SK-N-SH treated with all-trans-retinoic acid at 6 μM for 48 hours (cell line): ENCODE results near the gene NPAS2.

Experiments
- ATAC-seq: fragments of 200-7000 bp; cut with Tn5 transposase; 3 replicates; pipeline ENCODE4 v1.9.1; 2020; ENCODE audit warnings: mild to moderate bottlenecking, moderate library complexity
- ARNTL ChIP-seq: fragments of 450-650 bp; formaldehyde crosslinking; IDR thresholded peaks from 2 replicates; pipeline ENCODE4 v1.5.0; 2020; ENCODE audit warnings: low read depth, mild to moderate bottlenecking, moderate library complexity, borderline replicate concordance
- CSDC2 ChIP-seq: fragments of 250-450 bp; sonication (Bioruptor Pico); IDR thresholded peaks from 2 replicates; pipeline ENCODE4 v1.5.0; 2020; ENCODE audit warnings: mild to moderate bottlenecking, moderate library complexity
- ESRRG ChIP-seq: fragments of 250-450 bp; sonication (Bioruptor Pico); IDR thresholded peaks from 2 replicates; pipeline ENCODE4 v1.6.1; 2021; ENCODE audit warnings: mild to moderate bottlenecking
- GLIS3 ChIP-seq: fragments of 250-450 bp; sonication (Bioruptor Pico); IDR thresholded peaks from 2 replicates; pipeline ENCODE4 v1.5.0; 2020; ENCODE audit warnings: mild to moderate bottlenecking, moderate library complexity
- OSR1 ChIP-seq: fragments of 250-450 bp; sonication (Bioruptor Pico); IDR thresholded peaks from 2 replicates; pipeline ENCODE4 v1.8.0; 2022; ENCODE audit warnings: moderate library complexity, mild to moderate bottlenecking, inconsistent platforms
- PPARA ChIP-seq: fragments of 250-450 bp; sonication (Bioruptor Pico); IDR thresholded peaks from 2 replicates; pipeline ENCODE4 v1.5.0; 2020; ENCODE audit warnings: mild to moderate bottlenecking, borderline replicate concordance
- RARB ChIP-seq: fragments of 250-450 bp; sonication (Bioruptor Pico); IDR thresholded peaks from 2 replicates; pipeline ENCODE4 v1.8.0; 2021; ENCODE audit warnings: mild to moderate bottlenecking, moderate library complexity
- SNAI2 ChIP-seq: fragments of 250-450 bp; sonication (Bioruptor Pico); IDR thresholded peaks from 2 replicates; pipeline ENCODE4 v1.5.0; 2020; ENCODE audit warnings: mild to moderate bottlenecking, moderate library complexity
- TCF4 ChIP-seq: fragments of 250-450 bp; sonication (Bioruptor Pico); IDR thresholded peaks from 2 replicates; pipeline ENCODE4 v1.8.0; 2021; ENCODE audit warnings: mild to moderate bottlenecking, moderate library complexity, borderline replicate concordance
- TOX ChIP-seq: fragments of 250-450 bp; sonication (Bioruptor Pico); IDR thresholded peaks from 2 replicates; pipeline ENCODE4 v1.8.0; 2021; ENCODE audit warnings: mild to moderate bottlenecking, moderate library complexity, borderline replicate concordance
- TSHZ2 ChIP-seq: fragments of 250-450 bp; sonication (Bioruptor Pico); IDR thresholded peaks from 2 replicates; pipeline ENCODE4 v1.5.0; 2020; ENCODE audit warnings: mild to moderate bottlenecking, moderate library complexity
- ZC3H10 ChIP-seq: fragments of 250-450 bp; sonication (Bioruptor Pico); IDR thresholded peaks from 2 replicates; pipeline ENCODE4 v1.5.1; 2021; ENCODE audit warnings: mild to moderate bottlenecking, moderate library complexity
- ZFP3 ChIP-seq: fragments of 250-450 bp; sonication (Bioruptor Pico); IDR thresholded peaks from 2 replicates; pipeline ENCODE4 v1.5.0; 2020; ENCODE audit warnings: mild to moderate bottlenecking, moderate library complexity
- ZFP30 ChIP-seq: fragments of 450-650 bp; formaldehyde crosslinking; IDR thresholded peaks from 2 replicates; pipeline ENCODE4 v1.5.0; 2022; ENCODE audit warnings: mild to moderate bottlenecking, moderate library complexity
- ZNF565 ChIP-seq: fragments of 450-650 bp; formaldehyde crosslinking; conservative IDR thresholded peaks from 2 replicates; pipeline ENCODE4 v1.5.0; 2020; ENCODE audit warnings: low read depth, mild to moderate bottlenecking, moderate library complexity
- ZNF70 ChIP-seq: fragments of 450-650 bp; formaldehyde crosslinking; IDR thresholded peaks from 2 replicates; pipeline ENCODE4 v1.5.0; 2020; ENCODE audit warnings: mild to moderate bottlenecking, moderate library complexity
- ZNF8 ChIP-seq: fragments of 450-650 bp; formaldehyde crosslinking; IDR thresholded peaks from 2 replicates; pipeline ENCODE4 v1.5.0; 2020; ENCODE audit warnings: mild to moderate bottlenecking, moderate library complexity
- TF ChIP-seq, protein P1 (sequence below): fragments of 250-450 bp; sonication (Bioruptor Pico); IDR thresholded peaks from 2 replicates; pipeline ENCODE4 v1.8.0; 2020; ENCODE audit warnings: mild to moderate bottlenecking, moderate library complexity, borderline replicate concordance
- TF ChIP-seq, protein P2 (sequence below): fragments of 250-450 bp; sonication (Bioruptor Pico); IDR thresholded peaks from 2 replicates; pipeline ENCODE4 v1.5.1; 2021; ENCODE audit warnings: mild to moderate bottlenecking, moderate library complexity
- TF ChIP-seq, protein P3 (sequence below): fragments of 250-450 bp; sonication (Bioruptor Pico); IDR thresholded peaks from 2 replicates; pipeline ENCODE4 v1.8.0; 2021; ENCODE audit warnings: low read depth, mild to moderate bottlenecking, moderate library complexity, borderline replicate concordance
- TF ChIP-seq, protein P4 (sequence below): fragments of 250-450 bp; sonication (Bioruptor Pico); IDR thresholded peaks from 2 replicates; pipeline ENCODE4 v1.5.1; 2020; ENCODE audit warnings: low read depth, mild to moderate bottlenecking, moderate library complexity

The NPAS2 gene

DNA sequence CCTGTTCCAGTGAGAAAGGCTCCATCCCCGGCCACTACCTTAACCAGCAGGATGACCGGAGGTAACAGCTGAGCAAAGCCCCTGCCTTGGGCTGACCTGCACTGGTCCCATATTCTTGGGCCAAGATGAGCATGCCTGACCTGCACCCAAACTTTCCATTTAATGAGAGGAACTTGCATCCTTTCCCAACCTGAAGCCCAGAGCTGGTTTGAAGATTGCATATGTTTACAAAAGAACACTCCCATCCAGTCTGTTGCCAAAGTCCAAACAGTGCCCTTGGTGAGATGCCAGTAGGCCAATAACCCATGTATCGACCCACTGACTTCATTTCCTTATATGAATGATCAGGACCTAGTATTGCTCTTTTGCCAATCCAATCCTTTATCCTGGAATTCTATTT, 5.5 kb upstream of the NPAS2 start:
- ATAC-seq = no peak

GRCh38 chr2:100817388-100817985, 2.5 kb upstream of the NPAS2 start:
- no peak for TF ChIP-seq SNAI2 (CRISPR knock-in tag)
- no peak for TF ChIP-seq ZC3H10 (CRISPR knock-in tag)
- TF ChIP-seq ZFP30 (CRISPR knock-in tag) = no peak
- ATAC-seq = no peak

More for the DNA sequence above, 5.5 kb upstream of the NPAS2 start:
- TF ChIP-seq TCF4 (CRISPR knock-in tag) (no peak), ARNTL (CRISPR knock-in tag) (no peak), PPARA (no peak), ZFP3 (CRISPR knock-in tag) (no peak), ZC3H10 (CRISPR knock-in tag) (no peak), SNAI2 (CRISPR knock-in tag) (no peak), GLIS3 (CRISPR knock-in tag) (no peak), RARB (no peak)
- TF ChIP-seq, protein P1, sequence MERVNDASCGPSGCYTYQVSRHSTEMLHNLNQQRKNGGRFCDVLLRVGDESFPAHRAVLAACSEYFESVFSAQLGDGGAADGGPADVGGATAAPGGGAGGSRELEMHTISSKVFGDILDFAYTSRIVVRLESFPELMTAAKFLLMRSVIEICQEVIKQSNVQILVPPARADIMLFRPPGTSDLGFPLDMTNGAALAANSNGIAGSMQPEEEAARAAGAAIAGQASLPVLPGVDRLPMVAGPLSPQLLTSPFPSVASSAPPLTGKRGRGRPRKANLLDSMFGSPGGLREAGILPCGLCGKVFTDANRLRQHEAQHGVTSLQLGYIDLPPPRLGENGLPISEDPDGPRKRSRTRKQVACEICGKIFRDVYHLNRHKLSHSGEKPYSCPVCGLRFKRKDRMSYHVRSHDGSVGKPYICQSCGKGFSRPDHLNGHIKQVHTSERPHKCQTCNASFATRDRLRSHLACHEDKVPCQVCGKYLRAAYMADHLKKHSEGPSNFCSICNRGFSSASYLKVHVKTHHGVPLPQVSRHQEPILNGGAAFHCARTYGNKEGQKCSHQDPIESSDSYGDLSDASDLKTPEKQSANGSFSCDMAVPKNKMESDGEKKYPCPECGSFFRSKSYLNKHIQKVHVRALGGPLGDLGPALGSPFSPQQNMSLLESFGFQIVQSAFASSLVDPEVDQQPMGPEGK = no peak

DNA sequence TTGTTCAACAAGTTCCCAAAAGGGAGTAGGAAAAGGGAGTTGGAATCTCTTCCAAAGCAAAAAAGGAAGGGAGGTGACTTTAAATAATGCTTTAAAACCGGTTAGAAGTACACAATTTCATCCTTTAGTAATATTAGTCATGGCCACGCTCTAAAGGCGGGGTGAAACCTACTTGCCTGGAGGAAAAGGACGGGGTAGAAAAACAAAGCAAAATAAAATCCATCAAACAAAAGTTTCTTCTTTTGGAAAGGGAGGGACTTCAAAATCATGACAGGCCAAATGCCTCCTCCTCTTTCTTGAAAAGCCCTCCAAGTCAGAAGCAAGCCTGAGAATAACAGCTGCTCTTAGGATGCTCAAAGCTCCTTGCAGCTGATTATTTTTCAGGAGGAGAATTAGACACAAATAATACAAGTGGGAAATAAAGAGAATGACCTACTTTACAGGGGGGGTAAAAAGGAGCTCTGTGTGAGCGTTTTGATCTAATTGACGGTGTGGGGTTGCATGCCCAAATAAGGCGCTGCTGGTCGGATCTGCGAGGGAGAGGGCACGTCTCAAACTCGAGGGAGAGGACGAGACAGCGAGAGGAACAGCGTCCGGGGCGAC, 1.8 kb upstream of the NPAS2 start:
- peak; percentile 50 for ATAC-seq
- no peak for TF ChIP-seq OSR1 (CRISPR knock-in tag)
- no peak for TF ChIP-seq ARNTL (CRISPR knock-in tag)
- TF ChIP-seq, protein P2, sequence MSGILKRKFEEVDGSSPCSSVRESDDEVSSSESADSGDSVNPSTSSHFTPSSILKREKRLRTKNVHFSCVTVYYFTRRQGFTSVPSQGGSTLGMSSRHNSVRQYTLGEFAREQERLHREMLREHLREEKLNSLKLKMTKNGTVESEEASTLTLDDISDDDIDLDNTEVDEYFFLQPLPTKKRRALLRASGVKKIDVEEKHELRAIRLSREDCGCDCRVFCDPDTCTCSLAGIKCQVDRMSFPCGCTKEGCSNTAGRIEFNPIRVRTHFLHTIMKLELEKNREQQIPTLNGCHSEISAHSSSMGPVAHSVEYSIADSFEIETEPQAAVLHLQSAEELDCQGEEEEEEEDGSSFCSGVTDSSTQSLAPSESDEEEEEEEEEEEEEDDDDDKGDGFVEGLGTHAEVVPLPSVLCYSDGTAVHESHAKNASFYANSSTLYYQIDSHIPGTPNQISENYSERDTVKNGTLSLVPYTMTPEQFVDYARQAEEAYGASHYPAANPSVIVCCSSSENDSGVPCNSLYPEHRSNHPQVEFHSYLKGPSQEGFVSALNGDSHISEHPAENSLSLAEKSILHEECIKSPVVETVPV = no peak
- TF ChIP-seq ZNF565 (CRISPR knock-in tag) = no peak
- no peak for TF ChIP-seq CSDC2 (CRISPR knock-in tag)
- no peak for TF ChIP-seq TSHZ2
- no peak for TF ChIP-seq ZNF70 (CRISPR knock-in tag)
- TF ChIP-seq GLIS3 (CRISPR knock-in tag) = no peak
- no peak for TF ChIP-seq RARB
- no peak for TF ChIP-seq ESRRG (CRISPR knock-in tag)
- TF ChIP-seq, protein P3, sequence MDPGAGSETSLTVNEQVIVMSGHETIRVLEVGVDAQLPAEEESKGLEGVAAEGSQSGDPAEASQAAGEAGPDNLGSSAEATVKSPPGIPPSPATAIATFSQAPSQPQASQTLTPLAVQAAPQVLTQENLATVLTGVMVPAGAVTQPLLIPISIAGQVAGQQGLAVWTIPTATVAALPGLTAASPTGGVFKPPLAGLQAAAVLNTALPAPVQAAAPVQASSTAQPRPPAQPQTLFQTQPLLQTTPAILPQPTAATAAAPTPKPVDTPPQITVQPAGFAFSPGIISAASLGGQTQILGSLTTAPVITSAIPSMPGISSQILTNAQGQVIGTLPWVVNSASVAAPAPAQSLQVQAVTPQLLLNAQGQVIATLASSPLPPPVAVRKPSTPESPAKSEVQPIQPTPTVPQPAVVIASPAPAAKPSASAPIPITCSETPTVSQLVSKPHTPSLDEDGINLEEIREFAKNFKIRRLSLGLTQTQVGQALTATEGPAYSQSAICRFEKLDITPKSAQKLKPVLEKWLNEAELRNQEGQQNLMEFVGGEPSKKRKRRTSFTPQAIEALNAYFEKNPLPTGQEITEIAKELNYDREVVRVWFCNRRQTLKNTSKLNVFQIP (CRISPR knock-in tag) = no peak
- no peak for TF ChIP-seq ZNF8 (CRISPR knock-in tag)
- TF ChIP-seq PPARA = no peak
- TF ChIP-seq, protein P1 = no peak
- no peak for TF ChIP-seq ZFP30 (CRISPR knock-in tag)
- no peak for TF ChIP-seq SNAI2 (CRISPR knock-in tag)
- TF ChIP-seq, protein P4, sequence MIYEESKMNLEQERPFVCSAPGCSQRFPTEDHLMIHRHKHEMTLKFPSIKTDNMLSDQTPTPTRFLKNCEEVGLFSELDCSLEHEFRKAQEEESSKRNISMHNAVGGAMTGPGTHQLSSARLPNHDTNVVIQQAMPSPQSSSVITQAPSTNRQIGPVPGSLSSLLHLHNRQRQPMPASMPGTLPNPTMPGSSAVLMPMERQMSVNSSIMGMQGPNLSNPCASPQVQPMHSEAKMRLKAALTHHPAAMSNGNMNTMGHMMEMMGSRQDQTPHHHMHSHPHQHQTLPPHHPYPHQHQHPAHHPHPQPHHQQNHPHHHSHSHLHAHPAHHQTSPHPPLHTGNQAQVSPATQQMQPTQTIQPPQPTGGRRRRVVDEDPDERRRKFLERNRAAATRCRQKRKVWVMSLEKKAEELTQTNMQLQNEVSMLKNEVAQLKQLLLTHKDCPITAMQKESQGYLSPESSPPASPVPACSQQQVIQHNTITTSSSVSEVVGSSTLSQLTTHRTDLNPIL = no peak
- TF ChIP-seq TOX (CRISPR knock-in tag) = no peak
